HT1080 (cell line): ENCODE measurements around the gene SIGLEC1. TPM values are rescaled to one million over a fixed set of nuclear protein-coding genes. Genes with fewer than 3 reads are reported as not detected.

Experiments
- DNase-seq: peaks from one replicate; pipeline ENCODE4 v3.0.0-alpha.2; 2015; ENCODE audit warnings: low read depth
- polyA plus RNA-seq, 2 experiments: library from polyadenylated mRNA; depleted of rRNA; stranded (reverse); fragments of >200 nt; gene quantifications; 2 replicates each; pipeline ENCODE4 v1.2.3, GENCODE V29; 2015
- total RNA-seq: library from RNA; depleted of rRNA; stranded (reverse); fragments of >200 nt; shearing (Covaris generic); gene quantifications from 2 replicates; pipeline ENCODE4 v1.2.3, GENCODE V29; 2014; rRNA removed

The SIGLEC1 gene
- total RNA-seq, result not detected in 2 replicates
- polyA plus RNA-seq (2015; cell fraction: cytosol; rRNA removed), result not detected in 2 replicates
- polyA plus RNA-seq (2015; cell fraction: nucleus; rRNA removed), result not detected in 2 replicates

- no peak for DNase-seq
These were observed at the start of gene SIGLEC1 for GRCh38 chr20:3712279-3712873. Gene SIGLEC1 (minus strand): TSS chr20:3712600. CDS start chr20:3707128, 5,472 bp downstream.

DNA sequence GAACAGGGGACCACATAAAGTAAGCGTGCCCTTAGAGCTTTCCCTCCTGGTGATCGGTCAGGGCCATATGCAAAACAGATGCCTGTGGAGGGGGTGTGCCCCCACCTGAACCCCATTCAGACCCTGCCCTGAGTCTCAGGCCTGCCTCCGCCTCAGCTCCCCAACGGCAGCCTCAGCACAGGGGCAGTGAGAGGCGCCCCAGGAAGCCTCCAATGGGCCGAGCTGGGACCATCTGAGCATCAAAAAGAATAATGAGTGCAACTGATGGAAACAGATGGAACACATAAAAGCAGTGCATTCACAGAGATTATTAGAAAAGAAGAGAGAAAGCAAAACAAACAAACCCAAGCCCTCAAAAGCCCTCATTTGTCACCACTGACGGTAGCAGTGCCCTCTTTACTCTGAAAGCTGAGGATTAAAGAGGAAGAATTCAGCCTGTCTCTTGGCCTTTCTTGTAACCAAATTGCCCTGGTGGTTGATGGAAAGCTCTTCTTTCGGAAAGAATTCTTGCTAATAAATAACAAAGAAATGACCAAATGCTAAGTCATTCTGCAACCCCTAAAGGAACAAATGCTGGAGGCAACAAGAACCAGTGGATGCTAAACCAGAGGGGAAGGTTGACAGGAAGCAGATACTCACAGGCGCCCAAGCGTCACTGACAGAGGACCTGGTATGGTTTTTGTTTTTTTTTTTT, 48.4 kb upstream of the SIGLEC1 start:
- DNase-seq, result no peak

DNA sequence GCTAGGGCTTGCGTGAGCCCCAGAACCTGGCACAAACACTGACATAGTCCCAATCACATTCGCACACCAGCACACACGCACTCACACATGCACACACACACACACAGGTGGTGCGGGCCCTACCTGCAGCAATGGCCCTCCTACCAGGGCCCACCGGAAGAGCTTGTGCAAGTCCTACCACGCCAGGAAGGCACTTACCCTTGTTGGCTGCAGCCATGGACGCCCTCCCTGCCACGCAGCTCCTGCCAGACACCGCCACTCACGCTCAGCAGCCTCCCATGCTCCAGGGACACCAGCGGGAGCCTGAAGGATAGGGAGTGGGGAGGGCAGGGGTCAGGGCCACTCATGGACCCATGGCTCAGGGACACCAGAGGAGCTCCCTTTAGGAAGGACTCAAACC, 47.5 kb upstream of the SIGLEC1 start:
- DNase-seq, result no peak

- no peak for DNase-seq
These were observed 47.0 kb upstream of the SIGLEC1 start for GRCh38 chr20:3759316-3759823.

- DNase-seq, result no peak
These were observed 46.2 kb upstream of the SIGLEC1 start for GRCh38 chr20:3758566-3758965.

DNA sequence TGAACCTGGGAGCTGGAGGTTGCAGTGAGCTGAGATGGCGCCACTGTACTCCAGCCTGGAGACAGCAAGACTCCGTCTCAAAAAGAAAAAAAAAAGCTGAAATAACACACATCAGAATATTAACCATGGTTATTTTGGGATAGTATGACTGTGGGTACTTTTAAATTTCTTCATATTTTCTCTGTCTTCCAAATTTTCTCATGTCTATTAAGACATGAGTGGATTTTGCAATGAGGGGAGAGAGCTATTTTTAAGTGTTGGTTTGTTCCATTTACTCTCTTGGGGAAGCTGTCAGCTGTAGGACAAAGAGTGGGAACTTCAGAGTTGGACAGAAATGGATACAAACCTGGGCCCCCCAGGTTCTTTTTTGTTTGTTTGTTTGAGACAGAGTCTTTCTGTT, 44.9 kb upstream of the SIGLEC1 start:
- no peak for DNase-seq

GRCh38 chr20:3755814-3756480, 43.5 kb upstream of the SIGLEC1 start:
- DNase-seq, result no peak

DNA sequence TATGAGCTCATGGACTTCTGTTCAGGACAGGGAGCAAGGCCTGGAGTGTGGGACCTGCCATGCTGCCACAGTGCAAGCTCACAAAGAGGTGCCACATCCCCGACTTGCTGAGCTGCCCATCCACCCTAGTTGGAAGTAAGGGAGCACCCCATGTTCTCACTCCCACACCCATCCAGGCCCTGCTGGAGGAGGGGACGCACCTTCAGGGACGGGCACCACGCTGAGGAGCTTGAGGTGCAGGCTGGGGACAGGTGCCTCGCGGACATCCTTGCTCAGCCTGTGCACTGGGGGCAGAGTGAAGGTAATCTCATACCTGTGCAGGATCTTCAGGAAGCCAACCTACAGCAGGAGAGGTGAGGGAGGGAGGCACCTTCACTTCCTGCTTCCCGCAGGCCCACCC, 42.9 kb upstream of the SIGLEC1 start:
- no peak for DNase-seq

- no peak for DNase-seq
These were observed 41.9 kb upstream of the SIGLEC1 start for GRCh38 chr20:3754276-3754630.

- DNase-seq, result no peak
These were observed 41.3 kb upstream of the SIGLEC1 start for GRCh38 chr20:3753501-3754275.

- DNase-seq, result peak; percentile 61
These were observed 40.7 kb upstream of the SIGLEC1 start for GRCh38 chr20:3753098-3753497.

- no peak for DNase-seq
These were observed 40.0 kb upstream of the SIGLEC1 start for GRCh38 chr20:3752386-3752759.

GRCh38 chr20:3751675-3752385, 39.4 kb upstream of the SIGLEC1 start:
- no peak for DNase-seq

- DNase-seq, result no peak
These were observed 38.9 kb upstream of the SIGLEC1 start for GRCh38 chr20:3751305-3751674.

DNA sequence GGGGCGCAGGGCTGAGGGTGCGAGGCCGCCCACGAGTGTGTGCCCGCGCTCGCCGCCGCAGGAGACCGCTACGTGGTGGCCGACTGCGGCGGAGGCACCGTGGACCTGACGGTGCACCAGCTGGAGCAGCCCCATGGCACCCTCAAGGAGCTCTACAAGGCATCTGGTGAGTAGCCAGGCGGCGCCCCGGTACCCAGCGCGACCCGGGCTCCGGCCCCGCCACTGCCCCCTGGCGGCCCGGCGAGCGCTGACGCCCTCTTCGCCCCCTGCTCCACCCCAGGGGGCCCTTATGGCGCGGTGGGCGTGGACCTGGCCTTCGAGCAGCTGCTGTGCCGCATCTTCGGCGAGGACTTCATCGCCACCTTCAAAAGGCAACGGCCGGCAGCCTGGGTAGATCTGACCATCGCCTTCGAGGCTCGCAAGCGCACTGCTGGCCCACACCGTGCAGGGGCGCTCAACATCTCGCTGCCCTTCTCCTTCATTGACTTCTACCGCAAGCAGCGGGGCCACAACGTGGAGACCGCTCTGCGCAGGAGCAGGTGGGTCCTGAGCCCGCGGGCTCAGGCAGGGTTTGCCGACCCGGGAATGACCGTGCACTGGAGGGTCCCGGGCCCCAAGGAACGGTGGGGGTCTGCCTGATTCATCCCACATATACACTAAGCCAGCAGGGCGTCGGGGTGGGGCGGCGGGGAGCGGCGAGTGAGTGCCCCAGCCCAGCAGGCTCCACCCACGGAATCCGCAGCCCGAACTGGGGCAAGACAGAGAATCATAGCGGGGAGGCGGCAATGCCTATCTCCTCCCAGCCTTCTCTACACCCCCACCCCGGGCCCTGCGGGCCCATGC, 37.5 kb upstream of the SIGLEC1 start:
- DNase-seq, result no peak

- DNase-seq, result no peak
These were observed 36.8 kb upstream of the SIGLEC1 start for GRCh38 chr20:3749087-3749688.

DNA sequence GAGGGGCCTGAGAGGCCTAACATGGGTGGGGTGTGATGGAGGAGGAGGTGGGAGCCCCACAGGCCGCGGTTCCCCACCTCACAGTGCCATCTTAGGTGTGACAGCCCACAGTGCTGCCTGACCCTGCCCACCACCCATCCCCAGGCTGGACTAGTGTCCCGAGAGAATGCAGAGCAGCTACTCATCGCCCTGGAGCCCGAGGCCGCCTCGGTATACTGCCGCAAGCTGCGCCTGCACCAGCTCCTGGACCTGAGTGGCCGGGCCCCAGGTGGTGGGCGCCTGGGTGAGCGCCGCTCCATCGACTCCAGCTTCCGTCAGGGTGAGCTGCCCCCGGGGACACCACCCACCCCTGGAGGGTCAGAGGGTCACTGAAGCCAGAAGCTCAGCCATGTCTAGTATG, 35.7 kb upstream of the SIGLEC1 start:
- no peak for DNase-seq

DNA sequence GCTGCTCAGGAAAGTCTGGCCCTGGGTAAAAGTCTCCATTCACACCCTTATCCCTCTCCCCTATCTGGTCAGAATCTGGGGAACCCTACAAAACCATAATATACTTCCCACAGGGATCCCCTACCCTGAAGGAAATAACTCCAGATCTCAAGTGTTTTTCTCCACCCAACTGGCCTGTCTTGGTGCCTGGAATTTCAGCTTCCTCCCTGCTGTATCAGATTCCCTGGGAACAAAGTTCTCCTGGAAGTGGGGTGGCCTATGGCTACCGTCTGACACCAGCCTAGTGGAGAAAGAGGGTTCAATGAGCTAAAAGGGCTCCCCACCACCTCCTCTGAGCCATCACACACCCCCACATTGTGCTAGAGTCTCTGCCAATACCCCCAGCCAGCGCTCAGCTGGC, 35.1 kb upstream of the SIGLEC1 start:
- no peak for DNase-seq

- DNase-seq, result no peak
These were observed 33.3 kb upstream of the SIGLEC1 start for GRCh38 chr20:3745686-3746173.
